Activated effector memory CD4-positive, alpha-beta T cell treated with Interleukin-2 at 50 U/mL for 16 hours (primary cell): ENCODE measurements around the gene FBXO42.
"Not testable (repeated sequence)": the region's sequence is repeated elsewhere in the genome, so short reads cannot be mapped to it uniquely, and the experiment has no call there.

Experiments
- DNase-seq: peaks from one replicate; pipeline ENCODE4 v3.0.0-alpha.2; 2020

The FBXO42 gene

GRCh38 chr1:16215882-16216753 is 136.2 kb downstream of the FBXO42 start:
- peak; percentile 32 for DNase-seq

DNA sequence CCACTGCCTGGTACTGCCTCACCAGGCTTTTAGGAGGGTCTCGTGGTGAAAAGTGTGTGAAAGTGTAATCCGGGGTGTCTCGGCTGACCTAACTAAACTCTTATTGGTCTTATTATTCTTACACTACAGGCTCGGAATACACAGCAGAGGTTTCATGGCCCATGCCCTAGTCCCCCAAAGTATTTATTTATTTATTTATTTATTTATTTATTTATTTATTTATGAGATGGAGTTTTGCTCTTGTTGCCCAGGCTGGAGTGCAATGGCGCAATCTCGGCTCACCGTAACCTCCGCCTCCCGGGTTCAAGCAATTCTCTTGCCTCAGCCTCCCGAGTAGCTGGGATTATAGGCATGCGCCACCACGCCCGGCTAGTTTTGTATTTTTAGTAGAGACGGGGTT is 137.0 kb downstream of the FBXO42 start:
- DNase-seq: not testable (repeated sequence)

GRCh38 chr1:16213544-16213943 is 138.7 kb downstream of the FBXO42 start:
- DNase-seq: not testable (repeated sequence)

DNA sequence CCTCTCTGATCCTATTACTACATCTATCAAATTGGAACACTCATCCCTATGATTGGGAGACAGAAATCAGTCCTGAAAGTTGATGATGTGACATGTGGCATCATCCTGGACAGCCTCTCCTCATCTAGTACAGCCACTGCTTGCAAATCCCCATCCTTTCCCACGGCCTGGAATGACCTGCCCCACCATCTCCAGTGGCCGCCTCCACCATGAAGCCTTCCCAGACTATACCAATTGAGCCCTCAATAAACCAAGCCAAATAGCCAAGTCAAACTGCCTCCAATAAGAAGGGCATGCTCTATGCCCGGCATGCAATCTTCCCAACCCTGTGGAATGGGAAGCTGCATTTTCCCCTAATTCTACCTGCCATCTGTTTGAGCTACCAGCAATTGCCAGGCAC is 139.3 kb downstream of the FBXO42 start:
- DNase-seq: no peak

DNA sequence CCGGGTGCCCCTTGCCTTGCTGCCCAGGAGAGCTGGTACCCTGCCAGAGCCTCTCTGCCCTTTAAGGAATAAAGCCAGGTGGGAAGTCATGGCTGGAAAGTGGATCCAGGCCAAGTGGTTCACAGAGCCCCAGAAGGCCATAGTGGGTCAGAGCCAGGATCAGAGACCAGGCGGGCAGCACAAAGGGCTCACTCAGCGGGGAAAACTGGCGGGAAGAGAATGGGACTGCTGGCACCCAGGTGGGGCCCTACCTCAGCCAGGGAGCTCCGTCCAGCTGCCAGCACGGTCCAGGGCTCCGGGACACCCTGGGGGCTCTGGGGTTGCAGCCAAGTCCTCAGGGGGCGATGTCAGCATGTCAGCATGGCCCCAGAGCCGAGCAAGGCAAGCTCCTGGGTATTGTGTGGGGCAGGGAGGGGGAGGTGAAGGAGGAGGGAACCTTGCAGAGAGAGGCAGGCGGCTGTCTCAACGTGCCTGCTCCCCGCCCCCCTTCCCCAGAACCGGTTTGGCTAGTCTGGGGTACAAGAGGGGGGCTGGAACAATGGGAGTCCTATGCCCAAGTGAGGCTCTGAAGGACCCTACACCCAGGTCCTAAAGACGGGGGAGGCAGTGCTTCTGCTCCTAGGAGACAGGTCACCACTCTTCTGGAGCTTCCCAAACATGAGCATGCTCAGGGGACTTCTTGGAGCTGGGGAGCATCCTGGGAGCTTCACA is 139.9 kb downstream of the FBXO42 start, which contains the start of gene ARHGEF19:
TSS of gene ARHGEF19 (minus strand) at position 402 of the 711 bp plus-strand sequence. CDS start 3,598 bp downstream, outside the sequence.
- no peak for DNase-seq

DNA sequence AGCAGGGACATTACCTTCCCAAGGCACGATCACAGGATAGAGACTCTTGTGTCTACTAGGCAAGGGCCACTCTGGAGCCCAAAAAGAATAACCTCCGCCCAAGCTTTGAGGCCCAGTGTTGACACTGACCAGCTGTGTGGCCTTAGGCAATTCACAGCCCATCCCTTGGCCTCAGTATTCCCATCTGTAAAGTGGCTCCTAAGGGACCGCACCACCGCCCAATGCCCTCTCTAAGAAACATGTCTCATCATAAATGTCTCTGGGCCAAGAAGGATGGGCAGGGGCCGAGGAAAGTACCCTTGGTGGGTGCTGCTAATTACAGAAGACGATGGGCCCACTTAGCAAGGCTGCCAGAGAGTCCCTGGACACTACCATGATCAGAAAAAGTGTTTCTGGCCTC is 140.5 kb downstream of the FBXO42 start:
- DNase-seq: no peak

DNA sequence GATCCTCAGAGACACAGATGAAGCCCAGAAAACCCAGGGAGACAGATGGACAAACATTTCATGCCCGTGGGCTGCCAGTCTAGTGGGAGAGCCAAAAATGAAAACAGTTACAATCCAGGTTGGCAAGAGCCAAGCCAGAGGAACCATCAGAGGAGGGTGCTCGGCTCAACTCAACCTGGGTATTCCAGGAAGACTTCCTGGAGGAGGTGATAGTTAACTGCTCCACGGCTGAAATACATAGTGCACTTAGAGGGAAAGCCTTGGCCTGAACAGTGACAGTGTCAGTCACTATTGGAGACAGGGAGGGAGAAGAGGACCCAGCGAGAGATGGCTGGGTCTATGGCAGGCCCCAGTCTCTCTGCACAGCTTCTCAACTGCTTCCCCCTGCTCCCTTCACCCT is 141.7 kb downstream of the FBXO42 start:
- DNase-seq: no peak

- no peak for DNase-seq
Measured at GRCh38 chr1:16209847-16210407, 142.4 kb downstream of the FBXO42 start.

- DNase-seq: no peak
Measured at GRCh38 chr1:16209132-16209846, 143.0 kb downstream of the FBXO42 start.

- no peak for DNase-seq
Measured at GRCh38 chr1:16208270-16208987, 143.9 kb downstream of the FBXO42 start.

DNA sequence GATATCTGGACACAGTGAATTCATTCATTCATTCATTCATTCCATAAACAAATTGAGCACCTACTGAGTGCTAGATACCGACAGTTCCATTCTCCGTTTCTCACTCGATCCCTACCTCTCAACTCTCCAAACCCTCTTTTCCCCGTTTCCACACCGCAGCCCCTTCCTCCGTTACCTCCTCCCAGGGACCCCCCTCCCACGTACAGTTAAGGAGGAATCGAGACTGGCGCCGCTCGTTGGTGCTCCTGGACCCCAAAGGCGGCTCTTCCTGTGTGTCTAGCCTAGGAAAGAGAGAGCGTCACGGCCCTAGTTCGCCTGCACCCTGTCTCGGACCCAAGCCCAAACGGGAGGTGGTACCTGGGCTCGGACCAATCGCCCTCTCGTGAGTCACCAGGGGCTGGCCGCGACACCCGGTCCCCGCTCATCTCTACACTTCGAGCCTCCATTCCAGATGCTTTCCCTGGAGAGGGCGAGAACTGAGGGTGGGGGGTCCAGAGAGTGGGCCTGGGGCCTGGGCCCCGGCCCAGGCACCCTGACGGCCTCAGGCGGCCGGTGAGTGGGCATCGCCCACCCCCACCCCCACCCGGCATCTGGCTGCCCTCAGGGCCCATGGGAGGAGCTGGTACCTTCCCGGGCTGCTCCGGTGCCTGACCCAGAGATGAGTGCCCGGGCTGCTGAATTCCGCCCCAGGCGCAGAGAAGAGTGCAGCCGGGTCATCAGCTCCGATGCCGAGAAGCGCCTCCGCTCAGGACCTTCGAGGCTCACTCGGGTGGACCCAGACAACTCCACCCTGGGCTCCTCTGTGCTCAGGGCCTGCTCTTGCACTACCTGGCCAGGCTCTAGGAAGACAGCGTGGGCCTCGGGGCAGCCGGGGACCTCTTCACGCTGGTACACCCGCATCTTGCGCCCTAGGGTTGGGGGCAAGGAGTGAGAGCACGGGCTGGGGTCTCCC is 144.7 kb downstream of the FBXO42 start:
- no peak for DNase-seq

DNA sequence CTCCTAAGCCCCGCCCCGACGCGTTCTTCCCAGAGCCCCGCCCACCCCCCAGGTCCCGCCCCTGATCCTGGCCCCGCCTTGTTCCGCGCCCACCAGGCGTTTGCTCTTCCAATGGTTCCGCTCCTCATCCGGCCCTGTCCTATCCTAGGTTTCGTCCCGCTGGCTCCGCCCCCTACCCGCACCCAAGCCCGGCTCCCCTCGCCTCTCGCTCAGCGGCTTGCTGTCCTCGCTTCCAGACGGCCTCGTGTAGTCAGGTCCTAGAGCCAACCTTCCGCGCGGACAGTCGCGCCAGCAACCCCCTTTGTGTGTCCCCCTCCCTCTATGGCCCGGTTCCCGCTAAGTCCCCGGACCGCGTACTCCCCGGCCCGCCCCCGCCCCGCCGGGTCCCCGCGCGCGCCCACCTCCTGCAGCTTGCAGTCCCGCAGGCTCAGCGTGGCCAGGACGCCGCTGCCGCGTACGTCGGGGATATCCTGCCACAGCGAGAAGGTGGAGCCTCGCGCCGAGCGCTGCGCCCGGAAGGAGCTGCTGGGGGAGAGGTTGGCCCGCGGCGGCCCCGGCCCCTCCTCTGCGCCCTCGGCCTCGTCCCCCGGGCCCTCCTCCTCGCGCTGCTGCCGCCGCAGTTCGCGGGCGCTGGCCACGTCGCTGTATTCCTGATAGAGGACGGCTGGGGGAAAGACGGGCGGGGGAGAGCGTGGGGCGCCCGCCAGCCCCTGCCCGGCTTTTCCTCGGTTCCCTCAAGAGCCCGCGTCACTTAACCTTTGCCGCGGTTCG is 145.5 kb downstream of the FBXO42 start:
- DNase-seq: peak; percentile 91

- DNase-seq: no peak
Measured at GRCh38 chr1:16205891-16206546, 146.3 kb downstream of the FBXO42 start.

DNA sequence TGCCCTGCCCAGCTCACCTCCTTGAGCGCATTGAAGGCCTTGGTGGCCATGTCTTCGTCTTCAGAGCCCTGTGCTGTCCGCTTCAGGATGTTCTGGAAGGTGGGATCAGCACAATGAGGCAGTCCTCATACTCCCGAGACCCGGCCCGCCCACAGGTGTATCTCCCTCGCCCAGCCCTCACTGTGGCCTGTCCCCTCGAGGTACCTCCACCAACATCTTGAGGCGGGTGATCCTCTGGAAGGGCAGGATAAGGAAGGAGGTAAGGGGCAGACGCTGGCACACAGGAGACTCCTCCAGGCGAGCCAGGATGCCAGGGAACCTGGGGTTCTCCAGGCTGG is 147.0 kb downstream of the FBXO42 start:
- no peak for DNase-seq

GRCh38 chr1:16204634-16205333 is 147.5 kb downstream of the FBXO42 start:
- DNase-seq: peak; percentile 7

- no peak for DNase-seq
Measured at GRCh38 chr1:16204216-16204615, 148.1 kb downstream of the FBXO42 start.

DNA sequence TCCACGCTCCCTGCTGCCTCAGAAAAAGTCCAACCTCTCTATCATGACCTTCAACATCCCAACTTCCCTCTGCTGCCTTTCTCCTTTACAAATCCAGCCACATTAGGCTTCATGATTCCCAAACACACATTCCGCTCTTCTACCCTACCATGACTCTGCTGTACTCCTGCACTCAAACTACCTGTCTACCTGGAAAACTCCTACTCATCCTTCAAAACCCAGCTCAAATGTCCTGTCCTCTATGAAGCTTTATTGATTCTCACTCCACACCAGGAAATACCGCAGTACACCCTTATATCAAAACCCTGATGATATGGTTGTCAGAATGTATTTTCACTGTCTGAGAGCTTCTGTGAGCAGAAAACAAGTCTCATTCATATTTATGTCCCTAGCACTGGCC is 148.7 kb downstream of the FBXO42 start:
- DNase-seq: no peak

DNA sequence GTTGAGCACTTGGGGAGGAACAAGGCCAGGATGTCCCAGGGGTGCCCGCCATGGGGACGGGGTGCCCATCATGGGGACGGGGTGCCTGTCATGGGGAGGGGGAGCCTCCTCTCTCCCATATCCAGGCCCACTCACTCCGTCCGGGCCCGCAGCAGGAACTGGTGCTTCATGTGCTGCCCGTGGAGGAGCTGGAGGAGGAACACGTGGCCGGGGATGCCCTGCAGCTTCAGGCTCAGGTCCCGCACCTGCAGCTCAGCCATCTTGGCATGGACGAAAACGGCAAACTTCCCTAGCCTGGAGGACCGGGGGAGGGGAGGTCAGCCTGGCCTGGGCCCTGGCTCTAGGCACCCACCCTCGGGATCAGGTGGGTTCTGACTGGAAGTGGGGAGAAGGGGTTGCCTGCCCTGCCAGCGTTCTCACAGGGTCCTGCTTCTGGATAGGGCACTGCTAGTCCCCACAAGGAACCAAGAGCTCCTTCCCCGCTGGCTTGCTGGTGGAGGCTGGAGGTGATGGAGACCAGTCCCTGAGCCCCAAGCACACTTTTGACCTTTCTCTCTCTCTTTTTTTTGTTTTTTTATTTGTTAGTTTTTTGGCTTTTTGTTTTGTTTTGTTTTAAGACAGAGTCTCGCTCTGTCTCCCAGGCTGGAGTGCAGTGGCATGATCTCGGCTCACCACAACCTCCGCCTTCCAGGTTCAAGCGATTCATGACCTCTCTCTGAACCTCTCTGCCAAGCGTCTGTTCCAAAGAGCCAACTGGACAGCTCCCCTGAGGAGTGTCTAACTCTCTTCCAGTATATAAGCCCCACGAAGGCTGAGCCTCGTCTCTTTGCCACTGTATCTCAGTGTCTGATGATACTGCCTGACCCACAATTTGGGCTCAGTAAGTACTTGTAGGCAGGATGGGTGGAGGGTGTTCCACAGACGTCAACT is 149.7 kb downstream of the FBXO42 start:
- no peak for DNase-seq
